ENCODE results near the gene PCDHA1. TPM values are rescaled to one million over a fixed set of nuclear protein-coding genes. Genes with fewer than 3 reads are reported as not detected.
A peak's percentile ranks its signal among the peaks of the same experiment; 100 is the strongest.

PCDHA1 gene
- total RNA-seq, 1 experiment from 2014 or later, result not detected

DNA sequence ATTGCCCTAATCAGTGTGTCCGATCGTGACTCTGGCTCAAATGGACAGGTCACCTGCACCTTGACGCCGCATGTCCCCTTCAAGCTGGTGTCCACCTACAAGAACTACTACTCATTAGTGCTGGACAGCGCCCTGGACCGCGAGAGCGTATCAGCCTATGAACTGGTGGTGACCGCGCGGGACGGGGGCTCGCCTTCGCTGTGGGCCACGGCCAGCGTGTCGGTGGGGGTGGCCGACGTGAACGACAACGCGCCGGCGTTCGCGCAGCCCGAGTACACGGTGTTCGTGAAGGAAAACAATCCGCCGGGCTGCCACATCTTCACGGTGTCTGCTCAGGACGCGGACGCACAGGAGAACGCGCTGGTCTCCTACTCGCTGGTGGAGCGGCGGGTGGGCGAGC is 97.4 kb downstream of the PCDHA1 start:
- H3K27me3 ChIP-seq (ENCODE audit: control insufficient read depth, insufficient read depth, low read length), result no peaks in the 10 kb centered on the region
- no peaks in the 10 kb centered on the region for H3K4me1 ChIP-seq (ENCODE audit: control insufficient read depth, insufficient read depth, low read length)
- intact Hi-C loops (cut with micrococcal nuclease; ENCODE audit: unreplicated experiment), result no loop called here
- DNase-seq (ENCODE audit: low read depth, low spot score) (no peak), ATAC-seq (no peak)
- in situ Hi-C loops (cut with HindIII; ENCODE audit: low pct_unique_long_range_greater_than_20kb, low sequenced_read_pairs), result no loop called here
- no peaks in the 10 kb centered on the region; the same call in 1 of the 2 replicates for H3K36me3 ChIP-seq (ENCODE audit: control insufficient read depth, insufficient read depth, low read length)
- H3K27ac ChIP-seq (ENCODE audit: low read length), result no peak overlapping the region
- ChIA-PET CTCF (no interaction called here), POLR2A (no interaction called here)
- BruUV-seq (replicated peaks), result no TSS peak
- H3K4me3 ChIP-seq (ENCODE audit: low read depth in 2 of 2, low read length in 2 of 2), result no peak overlapping the region
- no peaks in the 10 kb centered on the region for H3K9me3 ChIP-seq (ENCODE audit: control insufficient read depth, insufficient read depth, low read depth, low read length)
- TF ChIP-seq TCF7L2 (IDR thresholded peaks at IDR 0.05; ENCODE audit: low read depth, low read length) (no peak), SIN3A (IDR thresholded peaks at IDR 0.05; ENCODE audit: borderline replicate concordance, insufficient read depth, low read depth, low read length) (no peak), POLR2AphosphoS5 (IDR thresholded peaks at IDR 0.05; ENCODE audit: low read depth, low read length) (no peak)
- TF ChIP-seq, protein P1, sequence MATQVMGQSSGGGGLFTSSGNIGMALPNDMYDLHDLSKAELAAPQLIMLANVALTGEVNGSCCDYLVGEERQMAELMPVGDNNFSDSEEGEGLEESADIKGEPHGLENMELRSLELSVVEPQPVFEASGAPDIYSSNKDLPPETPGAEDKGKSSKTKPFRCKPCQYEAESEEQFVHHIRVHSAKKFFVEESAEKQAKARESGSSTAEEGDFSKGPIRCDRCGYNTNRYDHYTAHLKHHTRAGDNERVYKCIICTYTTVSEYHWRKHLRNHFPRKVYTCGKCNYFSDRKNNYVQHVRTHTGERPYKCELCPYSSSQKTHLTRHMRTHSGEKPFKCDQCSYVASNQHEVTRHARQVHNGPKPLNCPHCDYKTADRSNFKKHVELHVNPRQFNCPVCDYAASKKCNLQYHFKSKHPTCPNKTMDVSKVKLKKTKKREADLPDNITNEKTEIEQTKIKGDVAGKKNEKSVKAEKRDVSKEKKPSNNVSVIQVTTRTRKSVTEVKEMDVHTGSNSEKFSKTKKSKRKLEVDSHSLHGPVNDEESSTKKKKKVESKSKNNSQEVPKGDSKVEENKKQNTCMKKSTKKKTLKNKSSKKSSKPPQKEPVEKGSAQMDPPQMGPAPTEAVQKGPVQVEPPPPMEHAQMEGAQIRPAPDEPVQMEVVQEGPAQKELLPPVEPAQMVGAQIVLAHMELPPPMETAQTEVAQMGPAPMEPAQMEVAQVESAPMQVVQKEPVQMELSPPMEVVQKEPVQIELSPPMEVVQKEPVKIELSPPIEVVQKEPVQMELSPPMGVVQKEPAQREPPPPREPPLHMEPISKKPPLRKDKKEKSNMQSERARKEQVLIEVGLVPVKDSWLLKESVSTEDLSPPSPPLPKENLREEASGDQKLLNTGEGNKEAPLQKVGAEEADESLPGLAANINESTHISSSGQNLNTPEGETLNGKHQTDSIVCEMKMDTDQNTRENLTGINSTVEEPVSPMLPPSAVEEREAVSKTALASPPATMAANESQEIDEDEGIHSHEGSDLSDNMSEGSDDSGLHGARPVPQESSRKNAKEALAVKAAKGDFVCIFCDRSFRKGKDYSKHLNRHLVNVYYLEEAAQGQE (IDR thresholded peaks at IDR 0.05; ENCODE audit: insufficient read depth in 1 of 2, low read depth in 2 of 2, low read length in 1 of 2), result peak in 1 of 2 experiments; percentile 66; a peak in 1 of 4 replicates

- Histone ChIP-seq H3K4me1 (ENCODE audit: control insufficient read depth, insufficient read depth, low read length) (no peaks in the 10 kb centered on the region), H3K4me3 (ENCODE audit: low read depth in 2 of 2, low read length in 2 of 2) (no peak overlapping the region), H3K27ac (ENCODE audit: low read length) (no peak overlapping the region), H3K9me3 (ENCODE audit: control insufficient read depth, insufficient read depth, low read depth, low read length) (no peaks in the 10 kb centered on the region), H3K27me3 (ENCODE audit: control insufficient read depth, insufficient read depth, low read length) (no peaks in the 10 kb centered on the region), H3K36me3 (ENCODE audit: control insufficient read depth, insufficient read depth, low read length) (no peaks in the 10 kb centered on the region; the same call in 1 of the 2 replicates)
- DNase-seq (ENCODE audit: low read depth, low spot score), result no peak
- ChIA-PET CTCF (no interaction called here), POLR2A (no interaction called here)
- no TSS peak for BruUV-seq (replicated peaks)
- in situ Hi-C loops (cut with HindIII; ENCODE audit: low pct_unique_long_range_greater_than_20kb, low sequenced_read_pairs) (no loop called here), intact Hi-C loops (cut with micrococcal nuclease; ENCODE audit: unreplicated experiment) (no loop called here)
- TF ChIP-seq POLR2AphosphoS5 (IDR thresholded peaks at IDR 0.05; ENCODE audit: low read depth, low read length) (no peak), TCF7L2 (IDR thresholded peaks at IDR 0.05; ENCODE audit: low read depth, low read length) (no peak), CTCF (IDR thresholded peaks at IDR 0.05) (no peak), SIN3A (IDR thresholded peaks at IDR 0.05; ENCODE audit: borderline replicate concordance, insufficient read depth, low read depth, low read length) (no peak)
- TF ChIP-seq, protein P1 (IDR thresholded peaks at IDR 0.05; ENCODE audit: insufficient read depth in 1 of 2, low read depth in 2 of 2, low read length in 1 of 2), result no peak
- ATAC-seq, result no peak
Measured at GRCh38 chr5:140883927-140884697, 98.2 kb downstream of the PCDHA1 start.
